Fibroblast of lung (primary cell): ENCODE results near the gene TUBGCP3. TPM values are rescaled to one million over a fixed set of nuclear protein-coding genes. Genes with fewer than 3 reads are reported as not detected.

Experiments used
- DNase-seq, 2 donors: peaks; one replicate each; pipeline versions ENCODE4 v3.0.0 to v3.0.0-alpha.2; 2010; ENCODE audit warnings: low read depth in 2 of 2
- H2AFZ ChIP-seq: 2 replicates; pipeline ENCODE4 v1.5.1; 2012; ENCODE audit warnings: low read length, control low read depth, inconsistent platforms
- H3K27ac ChIP-seq: 2 replicates; pipeline ENCODE4 v1.5.1; 2011; ENCODE audit warnings: low read length, control low read depth; ENCODE audit not compliant: insufficient read depth
- H3K27me3 ChIP-seq: 2 replicates; pipeline ENCODE4 v1.5.1; 2011; ENCODE audit warnings: mild to moderate bottlenecking, low read length; ENCODE audit not compliant: control insufficient read depth, insufficient read depth
- H3K36me3 ChIP-seq: 2 replicates; pipeline ENCODE4 v1.5.1; 2011; ENCODE audit warnings: low read length; ENCODE audit not compliant: control insufficient read depth, insufficient read depth
- H3K4me1 ChIP-seq: 2 replicates; pipeline ENCODE4 v1.5.1; 2011; ENCODE audit warnings: low read length; ENCODE audit not compliant: control insufficient read depth, insufficient read depth; ENCODE audit errors: extremely low read depth
- H3K4me2 ChIP-seq: 2 replicates; pipeline ENCODE4 v1.5.1; 2011; ENCODE audit warnings: low read length, control low read depth; ENCODE audit not compliant: insufficient read depth; ENCODE audit errors: extremely low read depth
- H3K4me3 ChIP-seq, 4 experiments: fragments of 200-600 bp in 1 of 4; sonication (generic) in 1 of 4; replicated peaks in 1 of 4; 2 replicates each; pipeline ENCODE4 v1.5.1; 2011 to 2016; ENCODE audit warnings: low read length in 4 of 4, low read depth in 3 of 4, mild to moderate bottlenecking in 3 of 4, control low read depth in 2 of 4, inconsistent platforms in 1 of 4, mixed read lengths in 1 of 4; ENCODE audit not compliant: insufficient read depth in 1 of 4; ENCODE audit errors: control extremely low read depth in 1 of 4
- H3K79me2 ChIP-seq: 2 replicates; pipeline ENCODE4 v1.5.1; 2012; ENCODE audit warnings: mild to moderate bottlenecking, low read length, inconsistent platforms; ENCODE audit not compliant: control insufficient read depth, insufficient read depth
- H3K9ac ChIP-seq: 2 replicates; pipeline ENCODE4 v1.5.1; 2011; ENCODE audit warnings: mild to moderate bottlenecking, low read length, control low read depth; ENCODE audit not compliant: insufficient read depth
- H3K9me3 ChIP-seq: 2 replicates; pipeline ENCODE4 v1.5.1; 2012; ENCODE audit warnings: low read depth, low read length; ENCODE audit not compliant: control insufficient read depth, insufficient read depth
- H4K20me1 ChIP-seq: 2 replicates; pipeline ENCODE4 v1.5.1; 2011; ENCODE audit warnings: low read length; ENCODE audit not compliant: control insufficient read depth, insufficient read depth; ENCODE audit errors: extremely low read depth
- CTCF ChIP-seq, 2 donors: IDR thresholded peaks in 1 of 2; conservative IDR thresholded peaks in 1 of 2; 1 replicate in 1 of 2; 2 replicates in 1 of 2; pipeline ENCODE4 v1.5.1; 2011 to 2012; ENCODE audit warnings: low read length in 2 of 2, control low read depth in 1 of 2, inconsistent platforms in 1 of 2, low read depth in 1 of 2, mild to moderate bottlenecking in 1 of 2
- EZH2 ChIP-seq: IDR thresholded peaks from 2 replicates; pipeline ENCODE4 v1.5.1; 2012; ENCODE audit warnings: low read length, control low read depth, mild to moderate bottlenecking; ENCODE audit errors: missing control alignments
- polyA plus RNA-seq, 2 donors: library from polyadenylated mRNA; depleted of rRNA in 1 of 2; stranded (reverse) in 1 of 2; unstranded in 1 of 2; fragments of >200 nt; gene quantifications; 2 replicates each; pipeline ENCODE4 v1.2.1, GENCODE V29; 2011 to 2012; ENCODE audit warnings: missing spikeins in 1 of 2
- total RNA-seq: library from RNA; depleted of rRNA; stranded (reverse); fragments of >200 nt; gene quantifications from 2 replicates; pipeline ENCODE4 v1.2.1, GENCODE V29; 2014

The TUBGCP3 gene
- total and polyA plus RNA-seq, 2 donors (not counting 1 experiment from before 2014, with no cell fraction given): 14.5 to 17.2 TPM

- Histone ChIP-seq H3K9me3 (no peaks in the 10 kb centered on the region), H3K4me1 (no peaks in the 10 kb centered on the region), H3K27me3 (no peaks in the 10 kb centered on the region)
Observed at GRCh38 chr13:112626761-112627160, 38.8 kb upstream of the TUBGCP3 start.

GRCh38 chr13:112626124-112626523 is 38.2 kb upstream of the TUBGCP3 start:
- no peak overlapping the region for H3K4me2 ChIP-seq
- no peak for DNase-seq
- H4K20me1 ChIP-seq: no peaks in the 10 kb centered on the region
- no peaks in the 10 kb centered on the region for H3K4me1 ChIP-seq
- no peak for TF ChIP-seq EZH2
- no peak for TF ChIP-seq CTCF (conservative IDR thresholded peaks at IDR 0.05 in 1 of 2, IDR thresholded peaks at IDR 0.05 in 1 of 2; ENCODE audit: low read depth in 1 of 2, low read length in 2 of 2)
- no peak overlapping the region for H2AFZ ChIP-seq
- H3K9ac ChIP-seq: no peak overlapping the region
- no peak overlapping the region for H3K27ac ChIP-seq
- no peaks in the 10 kb centered on the region for H3K27me3 ChIP-seq
- H3K4me3 ChIP-seq: no peak overlapping the region
- no peaks in the 10 kb centered on the region for H3K36me3 ChIP-seq
- H3K9me3 ChIP-seq: no peaks in the 10 kb centered on the region
- H3K79me2 ChIP-seq: no peaks in the 10 kb centered on the region

More at GRCh38 chr13:112626761-112627160, 38.8 kb upstream of the TUBGCP3 start:
- Histone ChIP-seq H3K4me3 (no peak overlapping the region), H3K9ac (no peak overlapping the region), H2AFZ (no peak overlapping the region), H3K27ac (no peak overlapping the region), H3K4me2 (no peak overlapping the region), H3K36me3 (no peaks in the 10 kb centered on the region), H4K20me1 (no peaks in the 10 kb centered on the region), H3K79me2 (no peaks in the 10 kb centered on the region)
- DNase-seq: no peak
- no peak for TF ChIP-seq CTCF (conservative IDR thresholded peaks at IDR 0.05 in 1 of 2, IDR thresholded peaks at IDR 0.05 in 1 of 2; ENCODE audit: low read depth in 1 of 2, low read length in 2 of 2)
- TF ChIP-seq EZH2: no peak

- no peaks in the 10 kb centered on the region for H4K20me1 ChIP-seq
- TF ChIP-seq CTCF (conservative IDR thresholded peaks at IDR 0.05 in 1 of 2, IDR thresholded peaks at IDR 0.05 in 1 of 2; ENCODE audit: low read depth in 1 of 2, low read length in 2 of 2): no peak
- TF ChIP-seq EZH2: no peak
- H3K4me2 ChIP-seq: no peak overlapping the region
- no peak for DNase-seq
- H3K79me2 ChIP-seq: no peaks in the 10 kb centered on the region
- H3K9me3 ChIP-seq: no peaks in the 10 kb centered on the region
- H3K4me1 ChIP-seq: no peaks in the 10 kb centered on the region
- H2AFZ ChIP-seq: no peak overlapping the region
- H3K4me3 ChIP-seq: no peak overlapping the region
- no peak overlapping the region for H3K9ac ChIP-seq
- H3K27ac ChIP-seq: no peak overlapping the region
- H3K27me3 ChIP-seq: no peaks in the 10 kb centered on the region
- no peaks in the 10 kb centered on the region for H3K36me3 ChIP-seq
Observed at GRCh38 chr13:112625698-112626097, 37.7 kb upstream of the TUBGCP3 start.
